ENCODE data around the gene PKHD1.
"Not testable (repeated sequence)": the region's sequence is repeated elsewhere in the genome, so short reads cannot be mapped to it uniquely, and the experiment has no call there.

Gene PKHD1

GRCh38 chr6:51866867-51867266 lies 220.5 kb downstream of the PKHD1 start:
- FAIRE-seq (no peak), DNase-seq (ENCODE audit: insufficient read length, low spot score) (no peak)

DNA sequence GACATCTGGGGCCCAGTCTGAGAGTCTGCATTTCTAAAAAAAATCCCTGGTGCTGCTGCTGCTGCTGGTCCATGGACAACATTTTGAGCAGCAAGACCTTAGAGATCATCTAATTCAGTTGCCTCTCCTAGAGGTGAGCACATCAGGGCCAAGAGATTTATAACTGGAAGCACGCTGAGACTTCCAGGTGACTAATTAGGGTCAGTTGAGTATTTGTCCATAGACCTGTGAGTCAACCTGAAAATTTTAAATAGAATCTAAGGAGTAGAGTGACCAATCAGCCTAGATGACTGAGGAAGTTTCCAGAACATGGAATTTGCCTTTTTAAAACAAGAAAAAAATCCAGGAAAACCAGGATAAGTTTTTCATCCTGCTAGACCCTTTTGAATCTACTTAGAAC lies 221.4 kb downstream of the PKHD1 start:
- no peak for FAIRE-seq
- no peak for DNase-seq (ENCODE audit: insufficient read length, low spot score)

- DNase-seq (ENCODE audit: insufficient read length, low spot score): no peak
- no peak for FAIRE-seq
Measured at GRCh38 chr6:51865176-51865575, 222.2 kb downstream of the PKHD1 start.

GRCh38 chr6:51857134-51857533 lies 230.3 kb downstream of the PKHD1 start:
- FAIRE-seq: no peak
- no peak for DNase-seq (ENCODE audit: insufficient read length, low spot score)

GRCh38 chr6:51856508-51856907 lies 230.9 kb downstream of the PKHD1 start:
- no peak for DNase-seq (ENCODE audit: insufficient read length, low spot score)
- FAIRE-seq: no peak

- peak; percentile 73 for FAIRE-seq
- DNase-seq (ENCODE audit: insufficient read length, low spot score): peak; percentile 18
Measured at GRCh38 chr6:51855310-51856082, 231.9 kb downstream of the PKHD1 start.

DNA sequence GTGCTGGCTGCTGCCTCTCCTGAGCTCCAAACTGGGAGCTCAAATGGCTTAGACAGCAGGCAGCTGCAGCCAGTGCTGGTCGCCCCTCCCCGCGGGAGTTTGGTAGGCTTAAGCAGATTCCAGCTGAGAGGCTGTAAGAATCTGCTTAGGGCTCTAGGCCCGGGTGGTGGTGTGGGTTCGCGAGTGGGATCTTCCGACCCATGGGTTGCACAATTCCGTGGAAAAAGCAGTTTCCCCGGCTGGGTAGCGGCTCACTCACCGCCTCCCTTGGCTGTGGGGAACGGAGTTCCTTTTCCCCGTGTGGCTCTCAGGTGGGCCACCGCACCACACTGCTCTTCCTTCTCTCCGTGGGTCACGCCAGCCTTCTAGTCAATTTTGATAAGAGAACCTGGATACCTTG lies 232.5 kb downstream of the PKHD1 start:
- FAIRE-seq: no peak
- DNase-seq (ENCODE audit: insufficient read length, low spot score): no peak

- no peak for FAIRE-seq
- no peak for DNase-seq (ENCODE audit: insufficient read length, low spot score)
Measured at GRCh38 chr6:51854347-51854746, 233.1 kb downstream of the PKHD1 start.

GRCh38 chr6:51853109-51853508 lies 234.3 kb downstream of the PKHD1 start:
- DNase-seq (ENCODE audit: insufficient read length, low spot score); FAIRE-seq: not testable (repeated sequence)

DNA sequence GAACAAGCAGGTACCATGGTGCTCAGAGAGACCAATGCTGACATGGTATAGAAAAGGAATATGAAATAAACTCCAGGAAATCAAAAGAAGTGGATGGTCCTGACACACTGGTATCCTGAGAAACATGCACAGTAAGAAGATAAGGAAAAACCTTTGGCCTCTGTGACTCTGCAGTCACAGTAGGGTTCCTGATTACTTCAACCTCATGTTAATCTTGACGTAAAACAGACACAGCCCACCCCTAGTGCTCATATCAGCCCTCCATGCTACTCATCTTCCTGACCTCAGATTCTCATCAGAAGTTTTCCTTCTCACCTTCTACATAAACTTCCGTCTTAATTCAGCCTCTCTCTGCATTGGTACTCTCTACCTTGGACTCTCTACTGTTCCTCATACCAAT lies 240.9 kb downstream of the PKHD1 start:
- no peak for FAIRE-seq

DNA sequence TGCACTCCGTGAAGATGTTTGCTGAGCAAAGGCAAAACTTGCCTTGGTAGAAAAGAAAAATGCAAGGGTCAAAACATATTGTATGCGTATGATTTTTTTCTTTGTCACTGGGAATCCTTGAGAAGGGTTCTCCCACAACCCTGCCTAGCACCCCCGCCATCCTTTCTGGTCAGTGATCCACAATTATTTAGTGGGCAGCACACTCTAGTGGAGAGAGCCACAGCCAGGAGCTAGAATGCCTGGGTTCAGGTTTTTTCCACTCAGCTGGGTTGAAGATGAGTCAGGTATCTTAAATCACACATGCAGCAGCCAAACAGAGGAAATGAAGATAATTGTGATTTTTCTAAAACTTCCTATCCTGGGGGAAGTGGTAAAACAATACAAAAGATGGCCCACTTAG lies 243.1 kb downstream of the PKHD1 start:
- FAIRE-seq (no peak), DNase-seq (ENCODE audit: insufficient read length, low spot score) (no peak)

More for the DNA sequence above, 240.9 kb downstream of the PKHD1 start:
- DNase-seq (ENCODE audit: insufficient read length, low spot score): no peak

DNA sequence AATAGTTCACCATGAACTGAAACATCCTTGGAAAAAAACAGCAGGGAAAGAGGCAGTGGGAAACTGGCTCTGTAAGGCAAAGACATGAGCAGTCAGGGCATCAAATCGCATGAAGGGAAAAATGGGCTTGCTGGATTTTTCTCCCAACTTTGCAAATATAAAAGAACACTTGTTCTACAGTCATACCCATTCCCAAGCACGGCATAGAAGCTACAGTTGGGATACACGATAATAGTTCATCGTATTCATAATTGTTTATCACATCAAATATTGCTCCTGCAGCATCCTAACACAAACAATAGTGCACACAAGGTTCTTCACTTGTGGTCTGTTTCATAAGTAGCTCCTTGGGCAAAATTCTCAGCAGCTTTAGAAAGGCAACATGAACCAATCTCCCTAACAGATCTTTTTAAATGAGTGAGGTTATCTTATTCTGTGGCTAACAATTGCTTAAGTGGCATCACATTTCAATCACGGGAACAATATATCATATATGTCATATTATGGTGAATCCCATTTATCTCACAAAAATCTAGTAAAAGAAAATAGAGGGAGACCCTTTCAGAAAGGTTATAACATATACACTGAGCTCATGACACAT lies 243.9 kb downstream of the PKHD1 start:
- no peak for DNase-seq (ENCODE audit: insufficient read length, low spot score)
- FAIRE-seq: no peak

DNA sequence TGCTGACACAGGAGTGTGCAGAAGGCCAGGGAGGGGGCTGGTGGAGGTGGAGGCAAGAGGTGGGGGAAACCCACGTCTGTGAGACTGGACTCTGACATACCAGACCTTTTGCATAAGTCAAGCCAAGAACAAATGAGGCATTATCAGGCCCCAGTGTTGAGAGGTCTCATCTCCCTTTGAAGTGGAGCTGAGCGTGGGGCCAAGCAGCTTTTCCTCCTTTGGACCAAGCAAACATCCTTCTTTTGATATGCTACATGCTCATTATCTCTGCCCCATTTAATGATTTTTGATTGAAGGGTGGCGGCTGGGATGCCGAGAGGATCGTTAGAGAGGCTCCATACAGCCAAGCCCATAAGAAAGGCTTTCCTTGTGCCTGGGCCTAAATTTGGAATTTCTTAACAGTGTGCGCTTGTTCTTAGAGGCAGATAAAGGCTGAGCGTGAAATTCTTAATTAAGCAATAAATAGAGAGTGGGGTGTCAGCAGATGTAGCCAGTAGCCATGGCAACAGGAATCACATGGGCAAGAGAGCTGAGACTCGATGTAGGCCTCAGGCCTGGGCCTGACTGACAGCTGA lies 244.5 kb downstream of the PKHD1 start:
- DNase-seq (ENCODE audit: insufficient read length, low spot score): no peak
- FAIRE-seq: no peak

DNA sequence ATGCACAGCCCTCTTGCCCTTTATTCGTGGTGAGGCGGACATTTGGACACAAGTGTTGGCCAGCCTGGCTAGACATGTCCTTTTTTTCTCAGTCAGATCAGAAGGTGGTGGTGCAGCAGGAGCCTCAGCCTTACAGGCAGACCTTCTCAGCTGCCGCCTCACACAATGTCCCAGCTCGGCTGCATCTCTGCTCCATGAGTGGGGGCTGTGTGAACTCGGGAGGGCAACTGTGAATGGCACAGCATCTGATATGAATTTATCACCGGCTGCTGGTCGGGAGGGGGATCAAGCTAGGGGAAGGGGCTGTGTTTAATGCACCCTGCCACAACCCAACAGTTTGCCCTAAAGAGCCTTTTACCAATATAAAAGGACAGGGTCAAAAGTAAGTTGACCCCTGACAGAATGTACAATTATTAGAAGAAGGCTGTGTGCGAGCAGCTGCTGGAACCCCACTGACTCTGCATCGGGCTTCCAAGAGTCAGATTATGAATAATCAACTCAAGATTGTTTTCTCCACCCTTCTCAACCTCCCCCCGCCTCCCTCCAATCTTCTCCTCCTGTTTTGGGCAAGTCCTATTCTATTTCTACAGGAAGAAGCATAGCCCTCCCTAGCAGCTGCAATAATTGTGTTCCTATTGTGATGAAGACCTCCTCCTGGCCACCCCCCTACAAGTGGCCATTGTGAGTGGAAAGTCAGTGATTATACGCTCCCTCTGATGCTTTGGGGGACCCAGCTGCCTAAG lies 245.2 kb downstream of the PKHD1 start:
- no peak for FAIRE-seq
- no peak for DNase-seq (ENCODE audit: insufficient read length, low spot score)

DNA sequence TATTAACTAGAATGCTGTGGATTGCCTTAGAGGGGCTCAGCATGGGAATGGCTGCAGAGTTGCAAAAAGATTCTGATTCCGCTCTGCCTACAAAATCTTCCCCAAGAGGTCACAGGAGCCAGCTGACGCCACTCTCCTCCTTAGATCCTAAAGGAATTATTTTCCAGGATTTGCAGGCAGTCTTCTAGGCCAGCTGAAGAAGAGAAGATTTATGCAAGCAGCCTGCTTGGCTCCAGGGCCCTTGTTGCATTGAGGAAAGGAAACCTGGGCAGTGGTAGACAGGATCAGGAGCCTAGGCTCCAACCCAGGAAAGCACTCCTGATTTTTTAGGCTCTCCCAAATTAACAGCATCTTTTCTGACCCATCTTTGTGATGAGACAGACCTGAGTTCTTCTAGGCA lies 245.8 kb downstream of the PKHD1 start:
- FAIRE-seq: no peak
- no peak for DNase-seq (ENCODE audit: insufficient read length, low spot score)

GRCh38 chr6:51839726-51840374 lies 247.6 kb downstream of the PKHD1 start:
- FAIRE-seq (no peak), DNase-seq (ENCODE audit: insufficient read length, low spot score) (no peak)

GRCh38 chr6:51830666-51831065 lies 256.7 kb downstream of the PKHD1 start:
- no peak for DNase-seq (ENCODE audit: insufficient read length, low spot score)
- FAIRE-seq: no peak

GRCh38 chr6:51827580-51827979 lies 259.8 kb downstream of the PKHD1 start:
- no peak for FAIRE-seq
- DNase-seq (ENCODE audit: insufficient read length, low spot score): no peak

DNA sequence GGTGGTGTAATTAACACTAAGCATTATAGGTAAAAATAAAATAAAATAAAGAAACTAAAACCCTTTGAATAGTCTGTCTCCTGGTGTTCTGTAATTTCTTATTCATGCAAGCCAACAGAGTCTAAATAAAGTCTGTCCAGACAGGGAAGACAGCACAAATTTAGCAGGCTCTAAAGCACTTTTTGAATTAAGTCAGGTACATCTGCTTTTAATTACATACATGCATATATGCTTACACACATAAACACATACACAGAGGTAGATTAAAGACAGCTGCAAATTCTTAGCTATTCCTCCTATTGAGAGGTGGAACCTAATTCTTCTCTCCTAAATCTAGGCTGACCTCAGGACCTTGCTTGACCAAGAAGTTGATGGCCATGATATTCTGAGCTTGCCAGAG lies 262.5 kb downstream of the PKHD1 start:
- no peak for FAIRE-seq
- DNase-seq (ENCODE audit: insufficient read length, low spot score): no peak

- DNase-seq (ENCODE audit: insufficient read length, low spot score): no peak
- FAIRE-seq: no peak
Measured at GRCh38 chr6:51820555-51820954, 266.9 kb downstream of the PKHD1 start.

DNA sequence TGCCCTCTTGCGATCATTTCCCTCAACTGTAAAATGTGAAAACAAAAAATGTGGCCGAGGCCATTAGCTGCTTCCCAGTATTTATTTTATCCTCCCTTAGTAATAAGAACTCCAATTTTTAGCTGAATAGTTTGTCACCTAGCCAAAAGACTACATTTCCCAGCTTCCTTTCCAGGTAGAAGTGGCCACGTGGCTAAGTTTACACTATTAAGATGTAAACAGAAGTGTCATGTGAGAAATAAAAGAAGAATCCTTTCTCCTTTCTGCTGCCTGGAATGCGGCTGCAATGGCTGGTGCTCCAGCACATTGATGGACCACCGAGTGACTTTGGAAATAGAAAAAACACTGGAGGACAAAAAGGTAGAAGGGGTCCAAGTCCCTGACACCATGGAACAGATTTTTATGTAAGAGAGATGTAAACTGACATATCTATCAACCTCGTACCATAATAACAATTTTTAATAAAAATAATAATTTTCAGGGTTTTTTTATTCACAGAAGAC lies 268.8 kb downstream of the PKHD1 start:
- no peak for DNase-seq (ENCODE audit: insufficient read length, low spot score)
- no peak for FAIRE-seq
